ENCODE data around the gene APCDD1L.
"Not testable (repeated sequence)": the region's sequence is repeated elsewhere in the genome, so short reads cannot be mapped to it uniquely, and the experiment has no call there.

DNA sequence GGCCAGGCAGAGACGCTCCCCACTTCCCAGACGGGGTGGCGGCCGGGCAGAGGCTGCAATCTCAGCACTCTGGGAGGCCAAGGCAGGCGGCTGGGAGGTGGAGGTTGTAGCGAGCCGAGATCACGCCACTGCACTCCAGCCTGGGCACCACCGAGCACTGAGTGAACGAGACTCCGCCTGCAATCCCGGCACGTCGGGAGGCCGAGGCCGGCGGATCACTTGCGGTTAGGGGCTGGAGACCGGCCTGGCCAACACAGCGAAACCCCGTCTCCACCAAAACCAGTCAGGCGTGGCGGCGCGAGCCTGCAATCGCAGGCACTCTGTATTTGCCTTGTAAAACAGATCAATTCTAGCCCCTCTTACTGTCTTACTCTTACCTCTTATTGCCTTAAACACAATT is 100.4 kb downstream of the APCDD1L start:
- not testable (repeated sequence) for TF ChIP-seq POLR2A (IDR thresholded peaks at IDR 0.05)
- TF ChIP-seq, protein P1, sequence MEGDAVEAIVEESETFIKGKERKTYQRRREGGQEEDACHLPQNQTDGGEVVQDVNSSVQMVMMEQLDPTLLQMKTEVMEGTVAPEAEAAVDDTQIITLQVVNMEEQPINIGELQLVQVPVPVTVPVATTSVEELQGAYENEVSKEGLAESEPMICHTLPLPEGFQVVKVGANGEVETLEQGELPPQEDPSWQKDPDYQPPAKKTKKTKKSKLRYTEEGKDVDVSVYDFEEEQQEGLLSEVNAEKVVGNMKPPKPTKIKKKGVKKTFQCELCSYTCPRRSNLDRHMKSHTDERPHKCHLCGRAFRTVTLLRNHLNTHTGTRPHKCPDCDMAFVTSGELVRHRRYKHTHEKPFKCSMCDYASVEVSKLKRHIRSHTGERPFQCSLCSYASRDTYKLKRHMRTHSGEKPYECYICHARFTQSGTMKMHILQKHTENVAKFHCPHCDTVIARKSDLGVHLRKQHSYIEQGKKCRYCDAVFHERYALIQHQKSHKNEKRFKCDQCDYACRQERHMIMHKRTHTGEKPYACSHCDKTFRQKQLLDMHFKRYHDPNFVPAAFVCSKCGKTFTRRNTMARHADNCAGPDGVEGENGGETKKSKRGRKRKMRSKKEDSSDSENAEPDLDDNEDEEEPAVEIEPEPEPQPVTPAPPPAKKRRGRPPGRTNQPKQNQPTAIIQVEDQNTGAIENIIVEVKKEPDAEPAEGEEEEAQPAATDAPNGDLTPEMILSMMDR (IDR thresholded peaks at IDR 0.05 in 4 of 5, conservative IDR thresholded peaks at IDR 0.05 in 1 of 5), result not testable (repeated sequence)

Data from gastrocnemius medialis (tissue), 4 donors.